ENCODE results near the gene THBD. TPM values are rescaled to one million over a fixed set of nuclear protein-coding genes. Genes with fewer than 3 reads are reported as not detected.

Gene THBD
- polyA plus RNA-seq, 3 donors = 7.4 to 194 (median 30.2) TPM

DNA sequence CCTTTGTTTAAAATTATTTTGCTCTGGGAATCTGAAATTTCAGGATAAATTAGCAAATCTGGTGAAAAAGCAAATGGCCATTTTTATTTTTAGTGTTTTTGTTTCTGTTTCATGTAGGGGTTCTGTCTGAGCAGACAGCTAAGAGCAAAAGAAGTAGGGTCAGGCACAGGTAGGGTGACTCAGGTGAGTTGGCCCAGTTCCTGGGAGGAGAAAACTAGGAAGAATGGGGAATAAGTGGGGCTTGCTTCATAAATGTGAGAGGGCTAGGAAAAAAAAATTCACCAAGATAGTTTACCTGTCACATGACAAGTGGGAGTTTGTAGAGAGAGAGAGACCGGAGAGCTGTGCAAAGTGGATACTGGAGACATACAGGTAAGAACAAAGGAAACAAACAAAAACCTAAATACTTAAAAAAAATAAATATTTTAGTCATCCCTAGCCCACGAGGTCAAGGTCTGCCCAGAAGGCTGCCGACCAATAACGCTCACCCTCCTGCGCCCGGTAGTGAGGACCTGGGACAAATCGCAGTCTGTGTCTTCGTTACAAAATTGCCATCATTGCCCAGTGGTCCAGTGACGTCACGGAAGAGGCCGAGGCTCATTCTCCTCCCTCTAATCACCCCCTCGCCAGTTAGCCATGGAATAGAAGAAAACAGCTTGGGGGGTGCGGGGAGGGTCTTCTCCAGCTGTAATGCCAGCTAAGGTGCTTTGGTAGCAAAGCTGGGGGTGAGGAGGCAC, 2.3 kb downstream of the THBD start:
- peak overlapping the region in 3 of 7 donors; percentile 43 to 54 (median 43) for H3K27ac Mint-ChIP-seq
- intact Hi-C loops (cut with micrococcal nuclease) = loop anchor here in 1 of 2 donors (10.0 kb wide), 1 partner anchor 352 kb away; no protein-coding TSS in a partner anchor
- no peak overlapping the region for H3K27ac ChIP-seq (ENCODE audit: low read depth in 1 of 2, low read length in 2 of 2)
- peaks cover 34% of the 10 kb centered on the region for H4K20me1 ChIP-seq (ENCODE audit: insufficient read depth, low read length)
- WGBS (ENCODE audit: insufficient coverage) = 73% methylated on average over 2 of the region's 13 CpGs
- peaks cover 0 to 11% of the 10 kb centered on the region in 2 donors for H3K27me3 ChIP-seq (ENCODE audit: control insufficient read depth in 2 of 2, insufficient read depth in 2 of 2, low read length in 2 of 2)
- H3K4me3 ChIP-seq (replicated peaks in 1 of 3; ENCODE audit: low read depth in 2 of 3, low read length in 3 of 3) = peak overlapping the region; percentile 40 to 79 (median 43)
- H3K9me3 ChIP-seq (replicated peaks in 1 of 2; ENCODE audit: control insufficient read depth in 1 of 2, insufficient read depth in 1 of 2, low read length in 2 of 2) = no peaks in the 10 kb centered on the region
- H3K36me3 Mint-ChIP-seq = peaks cover 17 to 18% of the 10 kb centered on the region in 2 donors
- peaks cover 12 to 20% (median 18%) of the 10 kb centered on the region in 3 donors for H3K27me3 Mint-ChIP-seq (ENCODE audit: low read depth in 3 of 3)
- H3K4me1 ChIP-seq (ENCODE audit: control insufficient read depth in 1 of 2, insufficient read depth in 2 of 2, low read length in 2 of 2) = peaks cover 45 to 83% of the 10 kb centered on the region in 2 donors
- H3K4me2 ChIP-seq (replicated peaks; ENCODE audit: extremely low read depth, low read length, poor library complexity, severe bottlenecking) = peak overlapping the region; percentile 87
- peaks cover 0 to 9% (median 1%) of the 10 kb centered on the region in 7 donors for H3K9me3 Mint-ChIP-seq
- DNase-seq = no peak
- H3K36me3 ChIP-seq (replicated peaks in 1 of 2; ENCODE audit: control insufficient read depth in 1 of 2, insufficient read depth in 2 of 2, low read length in 2 of 2) = peaks cover 0 to 7% of the 10 kb centered on the region in 2 donors
- no peak overlapping the region for H2AFZ ChIP-seq (ENCODE audit: insufficient read depth, low read depth, low read length, poor library complexity, severe bottlenecking)
- peak overlapping the region; percentile 79 for H3K9ac ChIP-seq (ENCODE audit: insufficient read depth, low read length, poor library complexity, severe bottlenecking)
- peaks cover 10% of the 10 kb centered on the region for H3K79me2 ChIP-seq (ENCODE audit: insufficient read depth, low read length)
- TF ChIP-seq, protein P1, sequence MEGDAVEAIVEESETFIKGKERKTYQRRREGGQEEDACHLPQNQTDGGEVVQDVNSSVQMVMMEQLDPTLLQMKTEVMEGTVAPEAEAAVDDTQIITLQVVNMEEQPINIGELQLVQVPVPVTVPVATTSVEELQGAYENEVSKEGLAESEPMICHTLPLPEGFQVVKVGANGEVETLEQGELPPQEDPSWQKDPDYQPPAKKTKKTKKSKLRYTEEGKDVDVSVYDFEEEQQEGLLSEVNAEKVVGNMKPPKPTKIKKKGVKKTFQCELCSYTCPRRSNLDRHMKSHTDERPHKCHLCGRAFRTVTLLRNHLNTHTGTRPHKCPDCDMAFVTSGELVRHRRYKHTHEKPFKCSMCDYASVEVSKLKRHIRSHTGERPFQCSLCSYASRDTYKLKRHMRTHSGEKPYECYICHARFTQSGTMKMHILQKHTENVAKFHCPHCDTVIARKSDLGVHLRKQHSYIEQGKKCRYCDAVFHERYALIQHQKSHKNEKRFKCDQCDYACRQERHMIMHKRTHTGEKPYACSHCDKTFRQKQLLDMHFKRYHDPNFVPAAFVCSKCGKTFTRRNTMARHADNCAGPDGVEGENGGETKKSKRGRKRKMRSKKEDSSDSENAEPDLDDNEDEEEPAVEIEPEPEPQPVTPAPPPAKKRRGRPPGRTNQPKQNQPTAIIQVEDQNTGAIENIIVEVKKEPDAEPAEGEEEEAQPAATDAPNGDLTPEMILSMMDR (IDR thresholded peaks at IDR 0.05) = no peak
- peak overlapping the region; percentile 88 to 93 for H3K4me3 Mint-ChIP-seq
- peaks cover 62% of the 10 kb centered on the region for H3K4me1 Mint-ChIP-seq

DNA sequence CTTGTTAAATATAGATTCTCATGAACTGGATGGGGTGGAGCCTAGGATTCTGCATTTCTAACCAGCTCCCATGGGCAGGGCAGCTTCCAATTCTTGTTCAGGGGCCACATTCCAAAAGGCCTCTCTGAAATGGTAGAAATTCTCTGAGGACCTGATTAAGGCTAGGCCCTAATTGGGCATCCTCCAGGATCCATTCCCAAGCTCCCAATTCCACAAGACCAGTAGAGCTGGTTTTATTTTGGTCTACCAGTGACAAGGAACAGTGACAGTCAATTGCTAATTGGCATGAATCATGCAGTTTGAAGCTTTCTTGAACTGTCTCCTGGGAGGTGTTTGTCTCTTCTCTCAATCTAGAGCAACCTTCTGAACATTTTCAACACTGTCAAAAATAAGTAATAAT, 3.0 kb downstream of the THBD start:
- peaks cover 0 to 7% of the 10 kb centered on the region in 2 donors for H3K36me3 ChIP-seq (replicated peaks in 1 of 2; ENCODE audit: control insufficient read depth in 1 of 2, insufficient read depth in 2 of 2, low read length in 2 of 2)
- H3K4me3 Mint-ChIP-seq = peak overlapping the region; percentile 88 to 93
- H4K20me1 ChIP-seq (ENCODE audit: insufficient read depth, low read length) = peaks cover 34% of the 10 kb centered on the region
- H3K79me2 ChIP-seq (ENCODE audit: insufficient read depth, low read length) = peaks cover 10% of the 10 kb centered on the region
- peaks cover 0 to 9% (median 1%) of the 10 kb centered on the region in 7 donors for H3K9me3 Mint-ChIP-seq
- peak in 1 of 3 donors; percentile 26 for DNase-seq
- H3K4me1 Mint-ChIP-seq = peaks cover 59% of the 10 kb centered on the region
- no peak overlapping the region for H3K27ac ChIP-seq (ENCODE audit: low read depth in 1 of 2, low read length in 2 of 2)
- H3K9me3 ChIP-seq (replicated peaks in 1 of 2; ENCODE audit: control insufficient read depth in 1 of 2, insufficient read depth in 1 of 2, low read length in 2 of 2) = no peaks in the 10 kb centered on the region
- peaks cover 17 to 18% of the 10 kb centered on the region in 2 donors for H3K36me3 Mint-ChIP-seq
- intact Hi-C loops (cut with micrococcal nuclease) = loop anchor here in 1 of 2 donors (10.0 kb wide), 1 partner anchor 352 kb away; no protein-coding TSS in a partner anchor
- H3K4me2 ChIP-seq (replicated peaks; ENCODE audit: extremely low read depth, low read length, poor library complexity, severe bottlenecking) = peak overlapping the region; percentile 87
- H3K27ac Mint-ChIP-seq = no peak overlapping the region
- peaks cover 42 to 79% of the 10 kb centered on the region in 2 donors for H3K4me1 ChIP-seq (ENCODE audit: control insufficient read depth in 1 of 2, insufficient read depth in 2 of 2, low read length in 2 of 2)
- TF ChIP-seq, protein P1 (IDR thresholded peaks at IDR 0.05) = no peak
- H3K27me3 ChIP-seq (ENCODE audit: control insufficient read depth in 2 of 2, insufficient read depth in 2 of 2, low read length in 2 of 2) = peaks cover 0 to 11% of the 10 kb centered on the region in 2 donors
- peak overlapping the region in 1 of 3 experiments; percentile 79 for H3K4me3 ChIP-seq (replicated peaks in 1 of 3; ENCODE audit: low read depth in 2 of 3, low read length in 3 of 3)
- H2AFZ ChIP-seq (ENCODE audit: insufficient read depth, low read depth, low read length, poor library complexity, severe bottlenecking) = no peak overlapping the region
- no peak overlapping the region for H3K9ac ChIP-seq (ENCODE audit: insufficient read depth, low read length, poor library complexity, severe bottlenecking)
- H3K27me3 Mint-ChIP-seq (ENCODE audit: low read depth in 3 of 3) = peaks cover 14 to 23% (median 18%) of the 10 kb centered on the region in 3 donors

Measured in CD14-positive monocyte (primary cell).